K562 (cell line): Measurements from ENCODE around the gene MPND. TPM values are rescaled to one million over a fixed set of nuclear protein-coding genes. Genes with fewer than 3 reads are reported as not detected.

Experiments used
- ATAC-seq: fragments of 200-7000 bp; cut with Tn5 transposase; 3 replicates; pipeline ENCODE4 v1.9.1; 2020; ENCODE audit warnings: moderate library complexity
- BruUV-seq: library from RNA; stranded (reverse); fragments of 400-500 nt; replicated peaks from 2 replicates; lab custom pipeline; 2021; lab: Mats Ljungman, UMichigan
- CTCF ChIA-PET: fragments of 300-600 bp; formaldehyde crosslinking; extraction: SDS; loops from one replicate; lab custom pipeline; 2021; ENCODE audit warnings: low intra/inter-chr PET ratio; lab: Yijun Ruan, JAX
- POLR2A ChIA-PET: fragments of 300-600, 350-650 bp; sonication (Branson Sonifier 250); formaldehyde crosslinking; extraction: SDS; loops from one replicate; lab custom pipeline; 2021; ENCODE audit warnings: antibody characterized with exemption, inconsistent platforms; lab: Yijun Ruan, JAX
- DNase-seq, 4 experiments: peaks; one replicate each; pipeline versions ENCODE4 v3.0.0 to v3.0.0-alpha.2; 2011 to 2018; ENCODE audit warnings: low spot score in 3 of 4, mixed read lengths in 3 of 4; ENCODE audit errors: extremely low read depth in 1 of 4
- FAIRE-seq: peaks from 2 replicates; lab custom pipeline; 2011; peaks lifted over from hg19 to GRCh38; lab: Jason Lieb, UNC
- H2AFZ ChIP-seq: 2 replicates; pipeline ENCODE4 v1.6.0; 2011; ENCODE audit warnings: low read depth, low read length, control low read depth, inconsistent platforms
- H3K27ac ChIP-seq: fragments of 200-600 bp; 3 replicates; pipeline ENCODE4 v1.8.0; 2011; ENCODE audit warnings: low read depth, mild to moderate bottlenecking, control low read depth, inconsistent platforms, low read length, moderate library complexity, mixed read lengths; ENCODE audit errors: extremely low read depth
- H3K27me3 ChIP-seq, 2 experiments: fragments of 300-600 bp in 1 of 2; 2 replicates in 1 of 2; 3 replicates in 1 of 2; pipeline versions ENCODE4 v1.6.0 to v1.8.0; 2011; ENCODE audit warnings: inconsistent platforms in 2 of 2, low read length in 2 of 2, mild to moderate bottlenecking in 1 of 2, mixed read lengths in 1 of 2, moderate library complexity in 1 of 2; ENCODE audit not compliant: control insufficient read depth in 2 of 2, insufficient read depth in 2 of 2
- H3K36me3 ChIP-seq: fragments of 300-600 bp; 3 replicates; pipeline ENCODE4 v1.8.0; 2011; ENCODE audit warnings: mild to moderate bottlenecking, low read length, inconsistent platforms; ENCODE audit not compliant: control insufficient read depth, insufficient read depth
- H3K4me1 ChIP-seq, 2 experiments: fragments of 200-600 bp in 1 of 2; replicated peaks in 1 of 2; 2 replicates in 1 of 2; 3 replicates in 1 of 2; pipeline versions ENCODE4 v1.5.1 to v1.8.0; 2011; ENCODE audit warnings: inconsistent platforms in 2 of 2, low read length in 2 of 2, mild to moderate bottlenecking in 1 of 2, mixed read lengths in 1 of 2, moderate library complexity in 1 of 2; ENCODE audit not compliant: control insufficient read depth in 2 of 2, insufficient read depth in 2 of 2
- H3K4me2 ChIP-seq: 2 replicates; pipeline ENCODE4 v1.6.1; 2011; ENCODE audit warnings: low read length, control low read depth, inconsistent platforms, mixed read lengths; ENCODE audit not compliant: insufficient read depth
- H3K4me3 ChIP-seq: fragments of 200-600 bp; sonication (generic), shearing (Covaris generic); 2 replicates; pipeline ENCODE4 v1.5.1; 2016; ENCODE audit warnings: control low read depth, inconsistent platforms
- H3K79me2 ChIP-seq: fragments of 200-600 bp; 3 replicates; pipeline ENCODE4 v1.8.0; 2011; ENCODE audit warnings: low read length, inconsistent platforms; ENCODE audit not compliant: control insufficient read depth, insufficient read depth
- H3K9ac ChIP-seq, 2 experiments: 2 replicates each; pipeline versions ENCODE4 v1.6.0 to v1.6.1; 2011; ENCODE audit warnings: low read depth in 2 of 2, low read length in 2 of 2, control low read depth in 1 of 2, inconsistent platforms in 1 of 2, mild to moderate bottlenecking in 1 of 2, mixed read lengths in 1 of 2; ENCODE audit not compliant: insufficient read depth in 1 of 2
- H3K9me1 ChIP-seq: one replicate; pipeline ENCODE4 v1.6.0; 2011; ENCODE audit warnings: inconsistent platforms, mild to moderate bottlenecking, low read length, moderate library complexity; ENCODE audit not compliant: control insufficient read depth, insufficient read depth
- H3K9me3 ChIP-seq: replicated peaks from 2 replicates; pipeline ENCODE4 v1.5.1; 2011; ENCODE audit warnings: low read depth, low read length, inconsistent platforms; ENCODE audit not compliant: control insufficient read depth, insufficient read depth
- H4K20me1 ChIP-seq: replicated peaks from 2 replicates; pipeline ENCODE4 v1.6.1; 2011; ENCODE audit warnings: low read length, inconsistent platforms, mixed read lengths; ENCODE audit not compliant: control insufficient read depth, insufficient read depth
- CBFB ChIP-seq: sonication (generic); formaldehyde crosslinking; IDR thresholded peaks from 2 replicates; pipeline ENCODE4 v1.4.0; 2020; ENCODE audit warnings: mild to moderate bottlenecking, missing genetic modification reagents
- HNRNPL ChIP-seq: fragments of 200-400 bp; formaldehyde crosslinking; IDR thresholded peaks from 2 replicates; pipeline ENCODE4 v1.6.1; 2017; ENCODE audit warnings: low read depth, mild to moderate bottlenecking, low read length
- HOXB6 ChIP-seq: fragments of 250-450 bp; sonication (Bioruptor Pico); IDR thresholded peaks from 2 replicates; pipeline ENCODE4 v1.5.1; 2022; ENCODE audit warnings: mild to moderate bottlenecking, borderline replicate concordance
- KAT7 ChIP-seq: sonication (generic); formaldehyde crosslinking; IDR thresholded peaks from 2 replicates; pipeline ENCODE4 v1.8.0; 2022; ENCODE audit warnings: missing genetic modification reagents, mild to moderate bottlenecking, borderline replicate concordance
- MAX ChIP-seq: sonication (generic); formaldehyde crosslinking; IDR thresholded peaks from 2 replicates; pipeline ENCODE4 v1.9.0; 2022; ENCODE audit warnings: mild to moderate bottlenecking, missing genetic modification reagents
- POU5F1 ChIP-seq: fragments of 150-350 bp; IDR thresholded peaks from 2 replicates; pipeline ENCODE4 v1.6.1; 2014; ENCODE audit warnings: borderline replicate concordance, low read length, low read depth, mild to moderate bottlenecking; ENCODE audit not compliant: partially characterized antibody
- RBFOX2 ChIP-seq: fragments of 200-400 bp; formaldehyde crosslinking; IDR thresholded peaks from 2 replicates; pipeline ENCODE4 v1.6.1; 2017; ENCODE audit warnings: low read depth, mild to moderate bottlenecking, low read length, moderate library complexity
- RNF219 ChIP-seq: fragments of 250-450 bp; sonication (Bioruptor Pico); IDR thresholded peaks from 2 replicates; pipeline ENCODE4 v1.5.0; 2022; ENCODE audit warnings: mild to moderate bottlenecking
- SMARCC2 ChIP-seq: fragments of 450-650 bp; IDR thresholded peaks from 2 replicates; pipeline ENCODE4 v1.6.1; 2017; ENCODE audit warnings: antibody characterized with exemption, moderate library complexity, mild to moderate bottlenecking, low read depth
- ZNF592 ChIP-seq: fragments of 450-650 bp; IDR thresholded peaks from 2 replicates; pipeline ENCODE4 v1.6.1; 2017; ENCODE audit warnings: antibody characterized with exemption, mild to moderate bottlenecking
- ZNF778 ChIP-seq: fragments of 450-650 bp; formaldehyde crosslinking; IDR thresholded peaks from 2 replicates; pipeline ENCODE4 v1.4.0; 2020; ENCODE audit warnings: mild to moderate bottlenecking, moderate library complexity
- WGBS: fragments of 100-300 bp; shearing (Covaris generic); methylation state at CpG from one replicate; pipeline ENCODE4 v1.1.6; 2016; ENCODE audit warnings: low coverage, mixed read lengths; ENCODE audit not compliant: insufficient coverage; ENCODE audit errors: missing lambda C conversion rate; 5-methylcytosine and 5-hydroxymethylcytosine counted together
- in situ Hi-C: fragments of 300-500 bp; cut with MboI; formaldehyde crosslinking; loops from 4 replicates; pipeline ENCODE4 v1.15.0; 2018; ENCODE audit warnings: inconsistent platforms, mixed read lengths
- intact Hi-C: fragments of 100-400 bp; cut with micrococcal nuclease; formaldehyde crosslinking; loops from 2 replicates; pipeline ENCODE4 v1.14.2; 2022
- polyA plus RNA-seq, 8 experiments: library from polyadenylated mRNA; depleted of rRNA in 4 of 8; stranded (reverse) in 5 of 8; unstranded in 3 of 8; fragments of >200 nt; fragmentation: Nextera tagmentation in 2 of 8; fragmentation: Illumina TruSeq in 1 of 8; extraction: Ambion mirVana in 2 of 8; extraction: Trizol in 1 of 8; gene quantifications; 2 replicates each; pipeline versions ENCODE4 v1.2.1 to v1.2.3, GENCODE V29; 2011 to 2014; ENCODE audit warnings: inconsistent platforms in 1 of 8, missing spikeins in 1 of 8
- total RNA-seq, 7 experiments: library from RNA; depleted of rRNA in 6 of 7; stranded (reverse); fragments of >200 nt in 6 of 7; fragmentation: Illumina TruSeq in 2 of 7; extraction: Trizol in 2 of 7; gene quantifications; 2 replicates each; pipeline versions ENCODE4 v1.2.1 to v1.2.3, GENCODE V29; 2011 to 2021; ENCODE audit warnings: low replicate concordance in 1 of 7
- TF ChIP-seq, protein P1 (sequence below): fragments of 450-650 bp; formaldehyde crosslinking; IDR thresholded peaks from 2 replicates; pipeline ENCODE4 v1.4.0; 2022; ENCODE audit warnings: missing genetic modification characterization

Gene MPND
- total and polyA plus RNA-seq, 9 of the 15 experiments (the other 6 are each of a cell fraction or from before 2014, with no cell fraction given): 0.25 to 14.0 (median 3.9) TPM

DNA sequence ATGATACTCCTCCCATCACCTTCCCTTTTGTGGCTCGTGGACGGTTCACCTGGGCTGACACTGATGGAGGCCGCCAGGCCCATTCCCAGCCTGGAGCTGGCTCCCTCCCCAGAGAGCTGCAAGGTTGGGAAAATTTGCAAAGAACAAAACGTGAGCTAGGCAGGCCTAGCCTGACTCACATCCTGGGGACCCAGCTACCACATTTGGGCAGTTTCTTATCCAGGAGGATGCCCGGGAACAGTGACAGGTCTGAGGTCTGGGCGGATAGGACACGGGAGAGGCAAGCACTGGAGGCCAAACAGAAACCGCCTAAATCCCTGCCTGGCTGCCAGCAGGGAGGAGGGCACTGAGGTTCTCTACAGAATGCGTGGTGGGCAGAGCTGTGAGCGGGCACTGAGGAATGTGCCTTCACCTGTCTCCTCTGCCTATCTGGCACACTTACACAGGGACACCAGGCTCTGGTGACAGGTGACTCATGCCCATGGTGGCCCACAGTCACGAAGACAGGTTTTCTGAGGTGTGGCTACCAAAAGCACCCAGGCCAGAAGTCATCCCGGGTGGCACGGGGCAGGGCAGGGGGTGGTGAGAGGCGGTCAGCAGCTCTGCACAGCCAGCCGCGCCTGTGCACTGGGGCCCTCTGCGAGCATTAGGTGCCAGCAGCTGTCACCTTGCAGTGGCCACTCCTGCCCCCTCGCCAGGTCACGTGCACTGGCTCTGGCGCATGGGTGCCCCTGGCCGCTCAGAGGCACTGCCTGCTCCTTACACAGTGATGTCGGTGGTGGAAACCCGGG, 33.8 kb downstream of the MPND start:
- CTCF ChIA-PET: interaction anchor here (0.6 kb wide), 1 partner anchor 11 kb away, joined by 3 read pairs; no protein-coding TSS in a partner anchor
- WGBS: 83% methylated on average over 23 of the region's 23 CpGs
- no peak for ATAC-seq
- Histone ChIP-seq H3K9me1 (no peaks in the 10 kb centered on the region), H3K36me3 (peaks cover 47% of the 10 kb centered on the region; the same call in 2 of the 3 replicates), H3K79me2 (peaks cover 91% of the 10 kb centered on the region), H3K4me1 (peaks cover 70 to 85% of the 10 kb centered on the region in 2 experiments), H3K27me3 (no peaks in the 10 kb centered on the region), H3K4me3 (no peak overlapping the region), H3K9ac (peak overlapping the region; percentile 88 to 93; a peak in 3 of 4 replicates), H3K4me2 (peak overlapping the region; percentile 85), H2AFZ (no peak overlapping the region), H4K20me1 (peaks cover 11% of the 10 kb centered on the region), H3K9me3 (no peaks in the 10 kb centered on the region), H3K27ac (peak overlapping the region; percentile 99; the same call in 2 of the 3 replicates)
- BruUV-seq: no TSS peak
- intact Hi-C loops: no loop called here
- peak; percentile 32 for FAIRE-seq
- in situ Hi-C loops: no loop called here
- POLR2A ChIA-PET: interaction anchor here (0.6 to 5.2 kb wide), 6 partner anchors 10 to 110 kb away, joined by 3 to 46 read pairs (median 4); partner anchors contain the start of gene CHAF1A
- DNase-seq: no peak
- 0 out of 2 replicates have a peak, but pooled peaks have one; percentile 51 for TF ChIP-seq KAT7
- 0 out of 2 replicates have a peak, but pooled peaks have one; percentile 17 for TF ChIP-seq RBFOX2
- TF ChIP-seq HNRNPL: 0 out of 2 replicates have a peak, but pooled peaks have one; percentile 23
- TF ChIP-seq, protein P1, sequence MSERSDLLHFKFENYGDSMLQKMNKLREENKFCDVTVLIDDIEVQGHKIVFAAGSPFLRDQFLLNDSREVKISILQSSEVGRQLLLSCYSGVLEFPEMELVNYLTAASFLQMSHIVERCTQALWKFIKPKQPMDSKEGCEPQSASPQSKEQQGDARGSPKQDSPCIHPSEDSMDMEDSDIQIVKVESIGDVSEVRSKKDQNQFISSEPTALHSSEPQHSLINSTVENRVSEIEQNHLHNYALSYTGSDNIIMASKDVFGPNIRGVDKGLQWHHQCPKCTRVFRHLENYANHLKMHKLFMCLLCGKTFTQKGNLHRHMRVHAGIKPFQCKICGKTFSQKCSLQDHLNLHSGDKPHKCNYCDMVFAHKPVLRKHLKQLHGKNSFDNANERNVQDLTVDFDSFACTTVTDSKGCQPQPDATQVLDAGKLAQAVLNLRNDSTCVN (CRISPR knock-in tag): no peak
- TF ChIP-seq RNF219 (CRISPR knock-in tag): no peak
- 0 out of 2 replicates have a peak, but pooled peaks have one; percentile 19 for TF ChIP-seq ZNF592
- TF ChIP-seq CBFB: 0 out of 2 replicates have a peak, but pooled peaks have one; percentile 24
- TF ChIP-seq POU5F1: no peak
- no peak for TF ChIP-seq ZNF778 (CRISPR knock-in tag)
- no peak for TF ChIP-seq HOXB6 (CRISPR knock-in tag)
- TF ChIP-seq MAX (CRISPR knock-in tag): 0 out of 2 replicates have a peak, but pooled peaks have one; percentile 14
- no peak for TF ChIP-seq SMARCC2
